T-helper 1 cell treated with Interleukin-12 subunit alpha and Interleukin-12 subunit beta and Interleukin-4 antibody, amounts not matched to agents 30 ng/mL and 1 ng/mL, for 36 hours (primary cell): ENCODE data around the gene KRT7. TPM values are rescaled to one million over a fixed set of nuclear protein-coding genes. Genes with fewer than 3 reads are reported as not detected.

Experiments
- intact Hi-C: fragments of 100-400 bp; cut with micrococcal nuclease; formaldehyde crosslinking; loops from one replicate; pipeline ENCODE4 v1.15.1; 2024
- total RNA-seq: library from RNA; stranded (reverse); gene quantifications from 2 replicates; pipeline ENCODE4 v1.2.3, GENCODE V29; 2022

The KRT7 gene
- total RNA-seq, 1 donor from 2014 or later, result 53.6 TPM

DNA sequence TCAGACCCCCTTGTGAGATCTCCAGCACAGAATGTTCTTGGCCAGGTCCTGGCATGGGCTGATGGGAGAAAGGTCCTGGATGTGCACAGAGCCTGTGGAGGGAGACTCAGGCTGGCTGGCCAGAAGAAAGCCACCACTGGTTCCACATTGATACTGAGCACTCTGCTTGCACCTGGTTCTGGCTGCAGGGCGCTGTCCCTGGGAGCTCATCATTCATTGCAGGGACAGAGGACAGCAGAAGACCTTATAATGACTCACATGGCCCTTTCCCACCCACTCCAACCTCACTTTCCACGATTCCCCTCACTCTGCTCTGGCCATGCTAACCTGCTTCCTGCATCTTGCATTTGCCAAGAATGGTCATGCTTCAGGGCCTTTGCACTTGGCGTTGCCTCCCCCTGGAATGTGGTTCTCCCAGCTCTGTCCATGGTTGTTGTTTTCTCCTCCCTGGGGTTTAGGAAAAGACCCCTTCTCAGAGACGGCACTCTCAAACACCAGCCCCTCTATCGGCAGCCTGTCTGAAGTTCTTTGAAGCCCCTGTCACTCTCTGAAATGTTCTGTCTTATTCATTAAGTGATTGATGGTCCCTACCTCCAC is 10.3 kb downstream of the KRT7 start:
- intact Hi-C loops, result loop anchor here (5.0 kb wide), 1 partner anchor 271 kb away; no protein-coding TSS in a partner anchor

DNA sequence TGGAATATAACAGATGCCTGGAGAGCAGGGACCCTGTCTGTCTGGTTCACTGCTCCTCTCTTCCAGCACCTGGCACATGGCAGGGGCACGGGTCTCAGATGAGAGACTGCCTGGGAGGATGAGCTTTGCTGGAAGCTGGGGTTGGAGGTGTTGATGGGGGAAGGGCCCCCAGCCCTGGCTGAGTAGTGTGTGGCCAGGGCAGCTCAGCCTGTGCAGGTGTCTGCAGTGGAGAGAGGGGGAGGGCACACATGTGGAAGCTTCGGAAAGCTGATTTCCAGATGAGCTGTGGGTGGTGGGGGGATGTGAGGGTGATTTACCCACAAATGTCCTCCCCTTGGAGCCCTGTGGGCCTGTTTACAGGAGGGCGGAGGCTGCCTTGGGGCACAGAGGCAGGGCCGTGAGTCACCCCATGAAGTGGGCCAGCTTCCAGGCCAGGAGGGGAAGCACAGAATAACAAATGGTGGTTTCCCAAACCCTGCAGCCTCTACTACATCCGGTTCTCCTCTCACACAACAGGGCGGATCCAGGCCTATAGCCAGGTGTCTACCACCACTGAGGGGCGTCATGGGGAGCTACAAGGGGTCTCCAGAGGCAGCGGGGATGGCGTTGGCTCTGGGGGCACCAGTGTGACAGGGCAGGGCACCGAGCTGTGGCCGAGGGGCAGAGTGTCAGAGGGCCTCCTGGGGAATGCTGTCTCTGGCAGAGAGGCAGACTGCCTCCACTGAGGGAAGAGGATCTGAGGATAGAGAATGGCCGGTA is 11.0 kb downstream of the KRT7 start:
- intact Hi-C loops, result loop anchor here (1.0 to 5.0 kb wide), 6 partner anchors 8 to 762 kb away; partner anchors contain the start of gene EIF4B

DNA sequence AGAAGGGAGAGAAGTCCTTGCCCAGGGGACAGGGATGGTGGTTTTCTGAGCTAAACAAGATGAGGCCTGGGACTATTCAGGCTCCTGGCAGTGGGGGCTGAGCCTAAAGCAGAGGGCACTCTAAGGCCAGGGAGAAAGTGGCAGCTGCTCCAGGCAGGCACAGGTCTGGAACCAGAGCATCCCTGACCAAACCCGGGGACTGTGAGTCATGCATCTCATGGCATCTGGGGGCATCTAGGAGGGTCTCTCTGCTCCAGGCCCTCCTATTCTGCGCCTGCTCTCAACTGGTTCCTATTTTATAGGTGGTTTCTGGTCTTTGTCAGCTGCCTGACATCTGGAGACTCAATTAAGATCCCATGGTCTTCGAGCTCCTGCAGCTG is 11.6 kb downstream of the KRT7 start:
- intact Hi-C loops, result loop anchor here (1.0 to 5.0 kb wide), 6 partner anchors 8 to 762 kb away; partner anchors contain the start of gene EIF4B

DNA sequence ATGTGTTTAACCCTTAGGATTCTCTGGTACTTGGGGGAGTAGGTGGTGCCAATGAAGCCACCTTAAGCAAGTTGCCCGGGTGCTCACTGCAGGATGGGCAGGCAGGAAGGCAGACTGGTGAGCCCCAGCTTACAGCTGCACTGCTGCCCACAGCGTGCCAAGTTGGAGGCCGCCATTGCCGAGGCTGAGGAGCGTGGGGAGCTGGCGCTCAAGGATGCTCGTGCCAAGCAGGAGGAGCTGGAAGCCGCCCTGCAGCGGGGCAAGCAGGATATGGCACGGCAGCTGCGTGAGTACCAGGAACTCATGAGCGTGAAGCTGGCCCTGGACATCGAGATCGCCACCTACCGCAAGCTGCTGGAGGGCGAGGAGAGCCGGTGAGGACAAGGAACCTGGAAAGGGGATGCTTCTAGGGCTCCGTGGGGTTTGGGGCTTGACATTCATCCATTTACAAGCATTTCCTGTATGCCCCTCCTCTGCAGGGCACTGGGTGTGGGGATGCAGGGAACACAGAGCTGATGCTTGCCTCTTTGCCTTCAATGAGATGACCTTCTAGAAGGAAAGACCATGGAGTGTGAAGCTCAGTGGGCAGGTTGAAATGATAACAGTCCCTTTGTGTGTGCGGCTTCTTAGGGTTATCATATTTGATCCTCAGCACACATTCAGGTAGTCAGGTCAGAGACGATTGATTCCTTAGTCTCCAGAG is 12.4 kb downstream of the KRT7 start:
- intact Hi-C loops, result loop anchor here (2.0 kb wide), 2 partner anchors 23 to 33 kb away; no protein-coding TSS in a partner anchor

DNA sequence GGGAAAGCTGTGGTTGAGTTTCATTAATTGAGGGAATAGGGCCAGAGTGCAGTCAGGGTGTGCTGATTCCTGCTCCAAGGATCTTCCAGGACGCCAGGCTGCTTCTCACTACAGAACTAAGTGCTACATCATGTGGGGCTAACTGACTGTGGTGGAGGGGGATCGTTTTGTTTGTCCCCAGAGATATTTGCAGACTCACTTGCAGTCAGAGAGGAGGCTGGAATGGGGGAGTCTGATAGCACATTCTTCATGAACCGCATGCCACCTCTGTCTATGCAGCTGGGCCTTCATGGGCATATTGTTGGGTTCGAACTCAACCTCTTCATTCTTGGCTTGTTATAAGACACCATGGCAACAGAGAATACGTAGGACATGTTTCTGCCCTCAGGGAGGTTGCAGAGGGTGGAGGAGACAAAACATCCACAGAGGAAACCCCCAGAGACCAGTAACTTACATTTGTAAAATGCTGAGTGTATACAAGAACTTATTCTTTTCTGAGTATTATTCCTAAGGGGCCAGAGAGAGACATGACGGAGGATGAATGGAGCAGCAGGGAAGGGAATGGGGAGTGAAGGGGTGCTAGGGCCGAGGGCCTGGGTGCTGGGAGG is 13.0 kb downstream of the KRT7 start:
- intact Hi-C loops, result loop anchor here (2.0 kb wide), 2 partner anchors 23 to 33 kb away; no protein-coding TSS in a partner anchor

DNA sequence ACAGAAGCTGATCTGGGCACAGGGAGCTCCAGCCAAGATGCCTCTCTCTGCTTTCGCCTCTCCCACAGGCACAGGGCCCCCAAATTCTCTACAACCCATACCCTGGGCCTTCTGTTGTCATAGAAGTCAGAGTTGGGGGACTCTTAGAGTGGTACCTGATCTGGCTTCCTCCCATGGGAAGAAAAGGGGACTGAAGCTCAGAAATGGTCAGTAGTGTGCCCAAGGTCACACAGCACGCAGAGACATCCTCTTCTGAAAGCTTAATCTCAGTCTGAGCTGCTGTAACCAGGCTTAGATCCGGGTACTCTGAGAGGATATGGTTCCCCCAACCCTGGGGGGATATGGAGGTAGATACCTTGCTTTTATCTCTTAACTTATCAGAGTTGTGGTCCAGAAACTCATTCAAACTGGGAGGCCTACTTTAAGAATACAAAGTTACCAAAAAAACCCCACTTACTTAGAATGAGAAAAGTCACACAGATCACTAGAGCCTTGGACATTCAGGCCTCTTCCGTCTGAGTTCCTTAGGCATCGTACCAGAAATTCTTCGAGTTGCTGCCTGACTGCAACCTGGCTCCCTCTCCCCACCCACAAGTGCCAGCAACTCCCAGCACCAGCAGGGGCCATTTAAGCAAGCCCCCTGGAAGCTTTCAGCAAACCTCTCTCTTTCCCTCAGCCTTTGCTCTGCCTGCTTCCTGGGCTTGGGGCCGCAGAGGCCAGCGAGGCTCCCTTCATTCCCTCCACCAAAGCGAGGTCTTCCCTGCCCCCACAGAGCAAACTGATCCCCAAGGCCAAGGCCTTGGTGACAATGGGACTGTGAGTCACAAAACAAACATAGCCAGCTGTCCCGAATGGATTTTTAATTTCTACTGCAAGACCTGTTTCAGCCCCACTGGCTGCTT is 13.9 kb downstream of the KRT7 start:
- intact Hi-C loops, result no loop called here

DNA sequence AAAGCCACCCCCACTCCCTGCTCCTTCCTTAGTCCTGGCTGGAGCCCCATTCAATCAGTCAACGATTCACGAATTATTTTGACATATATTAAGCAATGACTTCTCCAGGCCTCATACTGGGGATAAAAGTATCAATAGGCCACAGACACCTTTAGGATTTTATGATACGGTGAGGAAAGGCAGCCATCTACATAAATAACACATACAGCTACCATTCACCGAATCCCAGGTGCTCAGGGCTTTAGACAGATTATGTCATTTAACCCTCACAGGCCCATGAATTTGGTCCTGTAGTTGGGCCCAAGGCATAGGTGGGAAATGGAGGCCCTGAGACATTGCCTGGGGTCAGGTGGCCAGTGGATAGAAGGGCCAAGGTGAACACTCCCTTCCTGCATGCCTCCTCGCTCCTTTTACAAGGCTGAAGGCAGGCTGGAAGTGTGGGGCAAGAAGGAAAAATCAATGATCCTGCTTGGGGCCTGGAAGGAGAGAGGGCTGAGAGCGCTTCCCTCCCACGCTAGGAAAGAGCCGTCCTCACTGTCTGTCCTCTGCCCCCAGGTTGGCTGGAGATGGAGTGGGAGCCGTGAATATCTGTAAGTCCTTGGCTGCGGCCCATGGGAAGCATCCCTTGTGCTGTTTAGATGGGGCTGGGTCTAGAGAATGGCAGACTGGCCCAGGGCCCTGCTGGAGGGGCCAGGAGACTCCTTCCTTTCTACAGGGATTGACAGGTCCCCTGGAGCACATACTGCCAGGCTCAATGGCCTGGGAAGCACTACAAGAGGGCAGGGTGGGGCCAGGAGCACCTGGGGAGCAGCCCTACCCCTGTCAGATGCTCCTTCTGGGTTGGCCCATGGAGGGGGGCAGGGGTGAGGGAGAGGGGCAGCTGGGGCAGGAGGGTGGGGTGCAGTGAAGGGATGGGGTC is 14.8 kb downstream of the KRT7 start:
- intact Hi-C loops, result no loop called here

DNA sequence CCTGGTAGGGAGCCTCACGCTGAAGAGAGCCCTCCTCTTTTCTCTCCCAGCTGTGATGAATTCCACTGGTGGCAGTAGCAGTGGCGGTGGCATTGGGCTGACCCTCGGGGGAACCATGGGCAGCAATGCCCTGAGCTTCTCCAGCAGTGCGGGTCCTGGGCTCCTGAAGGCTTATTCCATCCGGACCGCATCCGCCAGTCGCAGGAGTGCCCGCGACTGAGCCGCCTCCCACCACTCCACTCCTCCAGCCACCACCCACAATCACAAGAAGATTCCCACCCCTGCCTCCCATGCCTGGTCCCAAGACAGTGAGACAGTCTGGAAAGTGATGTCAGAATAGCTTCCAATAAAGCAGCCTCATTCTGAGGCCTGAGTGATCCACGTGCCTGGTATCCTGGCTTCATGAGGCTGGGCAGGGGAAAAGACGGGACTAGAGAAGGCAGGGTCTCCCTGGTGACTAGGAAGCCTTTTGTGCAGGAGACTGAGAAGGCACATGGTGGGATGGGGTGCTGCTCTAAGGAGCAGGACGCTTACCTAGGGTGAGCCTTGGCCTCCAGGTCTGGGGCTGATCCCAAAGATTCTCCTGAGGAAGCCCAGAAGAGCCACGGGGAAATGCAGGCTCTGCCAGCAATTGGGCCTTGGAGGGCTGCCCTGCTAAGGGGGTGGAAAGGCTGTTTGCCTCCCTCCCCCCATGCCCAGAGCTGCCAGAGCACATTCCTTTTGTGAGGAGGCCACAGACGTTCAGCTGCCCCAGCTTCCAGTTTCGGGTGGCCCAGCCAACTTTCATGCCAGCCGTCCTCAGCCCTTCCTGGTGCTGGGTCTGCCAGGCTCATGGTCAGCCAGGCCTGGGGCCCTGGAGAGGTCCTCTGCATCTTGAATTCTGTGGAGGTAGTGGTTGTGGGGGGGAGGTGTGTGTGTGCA is 15.8 kb downstream of the KRT7 start:
- intact Hi-C loops, result no loop called here

DNA sequence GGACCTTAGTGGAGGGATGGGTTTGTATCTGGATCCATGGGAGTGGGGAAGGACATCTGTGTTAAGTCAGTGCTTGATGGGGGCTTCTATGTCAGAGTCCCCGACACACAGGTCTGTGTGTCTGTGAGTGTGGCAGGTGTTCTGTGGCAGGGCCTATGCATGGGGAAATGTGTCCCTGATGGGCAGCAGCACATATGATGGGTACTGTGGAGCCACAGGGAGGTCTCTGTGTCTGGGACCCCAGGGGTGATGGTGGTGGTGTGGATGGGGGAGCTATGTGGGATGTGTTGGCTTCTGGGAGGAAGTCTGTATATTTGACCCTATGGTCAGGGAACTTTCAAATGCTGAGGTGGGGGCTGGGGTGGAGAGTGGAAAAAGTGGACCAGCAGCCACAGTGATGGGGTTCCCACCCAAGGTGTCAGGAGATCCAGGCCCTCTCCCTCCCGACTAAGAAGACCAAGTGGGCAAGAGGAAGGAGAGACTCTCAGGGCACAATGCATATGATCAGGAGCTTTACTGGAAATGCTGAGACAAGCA is 16.5 kb downstream of the KRT7 start:
- intact Hi-C loops, result no loop called here

DNA sequence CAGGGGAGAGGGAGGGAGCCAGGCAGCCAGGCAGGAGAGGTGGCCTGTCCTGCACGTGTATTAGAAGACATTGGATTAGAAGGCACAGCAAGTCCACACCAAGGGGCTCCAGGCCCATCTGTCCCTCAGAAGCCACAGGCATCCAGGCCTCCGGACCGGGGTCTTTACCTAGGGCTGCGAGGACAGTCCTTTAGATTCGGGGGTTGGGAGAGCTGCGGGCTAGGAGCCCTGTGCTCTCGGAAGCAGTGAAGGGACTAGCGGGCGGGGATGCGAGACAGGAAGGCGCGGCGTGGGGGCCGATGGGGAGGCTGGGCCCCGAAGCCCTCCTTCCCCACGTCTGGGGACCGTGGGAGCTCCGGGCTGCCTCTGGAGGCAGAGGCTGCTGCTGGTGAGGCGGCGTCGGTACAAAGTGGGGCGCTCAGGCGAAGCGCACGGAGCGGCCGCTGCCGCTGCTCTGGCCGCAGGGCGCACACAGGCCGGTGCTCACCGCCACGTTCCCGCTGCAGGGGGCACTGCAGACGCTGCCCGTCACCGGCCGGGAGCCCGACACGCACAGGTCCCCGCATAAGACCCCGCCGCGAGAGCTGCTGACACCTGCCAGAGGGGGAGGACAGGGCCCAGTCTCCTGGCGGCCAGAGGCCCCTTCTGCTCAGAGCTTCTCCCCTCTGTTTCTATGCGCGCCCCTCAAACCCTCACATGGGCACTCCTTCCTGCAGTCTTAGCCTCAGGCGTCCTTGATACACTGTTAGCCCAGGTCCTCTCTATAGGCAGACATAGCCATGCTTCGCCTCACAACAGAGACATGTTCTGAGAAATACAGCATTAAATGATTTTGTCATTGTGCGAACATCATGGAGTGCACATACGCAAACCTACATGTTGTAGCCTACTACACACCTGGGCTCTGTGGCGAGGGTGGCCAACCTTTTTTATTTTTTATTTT is 17.3 kb downstream of the KRT7 start:
- intact Hi-C loops, result no loop called here

DNA sequence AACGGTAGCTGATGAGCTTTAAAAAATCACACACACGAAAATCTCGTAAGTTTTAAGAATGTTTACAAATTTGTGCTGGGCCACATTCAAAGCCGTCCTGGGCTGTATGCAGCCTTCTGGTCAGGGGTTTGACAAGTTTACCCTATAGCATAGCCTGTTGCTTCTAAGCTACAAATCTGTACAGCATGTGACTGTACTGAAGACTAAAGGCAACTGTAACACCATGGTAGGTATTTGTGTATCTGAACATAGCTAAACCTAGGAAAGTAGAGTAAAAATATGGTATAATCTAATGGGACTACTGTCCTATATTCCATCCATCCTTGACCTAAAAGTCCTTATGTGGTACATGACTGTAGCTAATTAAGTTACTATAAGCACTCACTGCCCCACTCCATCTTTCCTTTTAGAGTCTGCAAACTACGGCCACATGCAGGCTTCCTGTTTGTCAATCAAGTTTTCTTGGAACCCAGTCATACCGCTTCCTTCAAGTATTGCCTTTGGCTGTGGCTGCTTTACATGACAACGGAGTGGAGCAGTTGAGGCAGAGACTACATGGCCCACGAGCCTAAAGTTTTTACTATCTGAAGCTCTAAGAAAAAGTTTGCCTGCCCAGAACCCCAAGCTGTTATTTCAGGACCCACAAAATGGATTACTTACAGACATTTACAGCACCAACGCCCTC is 18.5 kb downstream of the KRT7 start:
- intact Hi-C loops, result loop anchor here (1.0 kb wide), 1 partner anchor 7 kb away; no protein-coding TSS in a partner anchor

DNA sequence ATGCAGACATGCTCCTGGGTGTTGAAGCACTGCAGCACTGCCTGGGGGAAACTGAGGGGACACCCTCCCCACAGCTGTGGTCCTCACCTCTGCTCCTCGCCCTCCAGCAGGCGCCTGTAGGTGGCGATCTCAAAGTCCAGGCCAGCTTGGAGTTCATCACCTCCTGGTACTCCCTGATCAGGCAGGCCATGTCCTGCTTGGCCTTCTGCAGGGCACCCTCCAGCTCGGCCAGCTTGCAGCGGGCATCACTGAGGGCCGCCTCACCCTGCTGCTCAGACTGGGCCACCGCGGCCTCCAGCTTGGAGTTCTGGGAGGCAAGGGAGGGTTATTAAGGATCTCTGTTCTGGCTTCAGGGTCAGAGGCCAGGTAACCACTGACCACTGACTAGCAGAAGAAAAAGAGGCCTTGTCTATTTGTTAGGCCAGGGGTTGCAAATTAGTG is 19.2 kb downstream of the KRT7 start:
- intact Hi-C loops, result loop anchor here (1.0 kb wide), 1 partner anchor 8 kb away; no protein-coding TSS in a partner anchor

DNA sequence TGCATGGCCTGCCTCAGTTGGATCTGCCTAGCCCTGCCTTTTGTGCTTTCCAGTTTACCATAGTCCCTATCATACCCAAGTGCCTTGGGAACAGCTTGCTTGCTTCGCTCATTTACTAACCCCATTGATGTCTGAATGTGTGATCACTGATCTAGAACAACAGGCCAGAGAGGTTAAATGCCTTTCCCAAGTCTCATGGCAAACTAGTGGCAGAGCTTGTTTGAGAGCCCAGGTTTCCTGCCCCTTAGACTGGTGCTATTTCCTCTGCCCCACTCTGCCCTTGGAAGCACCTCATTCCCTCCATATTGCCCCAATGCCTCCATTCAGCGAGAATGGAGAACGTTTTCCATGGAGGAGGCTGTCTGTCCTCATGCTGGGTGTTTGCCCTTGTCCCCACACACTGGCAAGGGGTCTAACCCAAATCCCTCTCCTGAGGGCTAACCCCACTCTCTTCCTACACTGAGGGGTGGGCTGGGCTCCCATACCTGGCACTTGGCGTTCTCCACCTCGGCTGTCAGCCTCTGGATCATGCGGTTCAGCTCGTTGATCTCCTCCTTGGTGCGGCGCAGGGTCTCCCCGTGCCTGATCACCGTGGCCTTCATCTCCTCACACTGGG is 19.8 kb downstream of the KRT7 start:
- intact Hi-C loops, result loop anchor here (1.0 kb wide), 1 partner anchor 9 kb away; no protein-coding TSS in a partner anchor

DNA sequence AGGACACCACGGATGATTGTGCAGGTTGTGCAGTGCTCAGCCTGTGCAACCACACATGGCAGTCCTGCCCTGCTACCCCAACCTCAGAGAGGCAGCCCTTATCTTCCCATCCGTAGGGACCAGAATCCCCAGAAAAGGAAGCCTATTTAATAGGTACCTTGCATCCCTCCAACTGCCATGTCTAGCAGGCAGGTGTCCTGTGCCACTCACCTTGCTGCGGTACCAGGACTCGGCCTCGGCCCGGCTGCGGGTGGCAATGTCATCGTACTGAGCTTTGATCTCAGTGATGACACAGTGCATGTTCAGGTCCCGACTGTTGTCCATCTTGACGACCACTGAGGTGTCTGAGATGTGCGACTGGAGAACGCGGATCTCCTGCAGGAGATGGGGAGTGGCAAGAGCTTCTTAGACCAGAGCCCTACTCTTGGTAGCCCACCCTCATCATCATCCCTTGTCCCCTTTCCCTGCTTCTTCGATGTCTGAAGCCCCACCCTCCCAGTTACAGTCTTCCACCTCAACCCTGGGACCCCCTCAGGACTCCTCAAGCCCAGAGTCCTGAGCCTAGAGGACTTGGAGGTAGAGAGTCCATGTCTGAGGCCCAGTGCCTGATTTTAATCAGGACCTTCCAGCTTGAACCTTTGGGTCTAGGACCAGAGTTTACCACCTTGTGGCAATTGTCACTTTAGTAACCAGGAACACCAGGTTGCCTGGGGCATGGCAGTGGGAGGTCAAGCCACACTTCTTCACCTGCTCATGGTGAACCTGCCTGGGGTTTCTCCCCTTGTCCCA is 20.5 kb downstream of the KRT7 start:
- intact Hi-C loops, result no loop called here
